HG02610 (cell line): Measurements from ENCODE around the gene FOXP4.
"Not testable (repeated sequence)": the region's sequence is repeated elsewhere in the genome, so short reads cannot be mapped to it uniquely, and the experiment has no call there.

Experiments
- ATAC-seq: cut with Tn5 transposase; IDR thresholded peaks from one replicate; pipeline ENCODE4 v1.9.1; 2021; ENCODE audit warnings: mild to moderate bottlenecking, moderate library complexity; ENCODE audit not compliant: unreplicated experiment

The FOXP4 gene

GRCh38 chr6:41597246-41598000, 51.2 kb downstream of the FOXP4 start:
- no peak for ATAC-seq

DNA sequence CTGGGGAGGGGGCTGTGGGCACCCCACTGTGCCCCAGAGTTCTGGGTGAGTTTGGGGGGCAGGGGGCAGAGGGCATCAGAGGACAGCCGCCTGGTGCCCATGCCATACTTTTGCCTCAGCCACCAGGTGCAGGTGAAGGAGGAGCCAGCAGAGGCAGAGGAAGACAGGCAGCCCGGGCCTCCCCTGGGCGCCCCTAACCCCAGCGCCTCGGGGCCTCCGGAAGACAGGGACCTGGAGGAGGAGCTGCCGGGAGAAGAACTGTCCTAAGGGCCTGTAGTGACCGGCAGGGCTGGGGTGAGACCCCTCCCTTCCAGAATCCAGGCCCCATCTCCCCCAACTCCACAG, 52.5 kb downstream of the FOXP4 start:
- ATAC-seq = no peak

DNA sequence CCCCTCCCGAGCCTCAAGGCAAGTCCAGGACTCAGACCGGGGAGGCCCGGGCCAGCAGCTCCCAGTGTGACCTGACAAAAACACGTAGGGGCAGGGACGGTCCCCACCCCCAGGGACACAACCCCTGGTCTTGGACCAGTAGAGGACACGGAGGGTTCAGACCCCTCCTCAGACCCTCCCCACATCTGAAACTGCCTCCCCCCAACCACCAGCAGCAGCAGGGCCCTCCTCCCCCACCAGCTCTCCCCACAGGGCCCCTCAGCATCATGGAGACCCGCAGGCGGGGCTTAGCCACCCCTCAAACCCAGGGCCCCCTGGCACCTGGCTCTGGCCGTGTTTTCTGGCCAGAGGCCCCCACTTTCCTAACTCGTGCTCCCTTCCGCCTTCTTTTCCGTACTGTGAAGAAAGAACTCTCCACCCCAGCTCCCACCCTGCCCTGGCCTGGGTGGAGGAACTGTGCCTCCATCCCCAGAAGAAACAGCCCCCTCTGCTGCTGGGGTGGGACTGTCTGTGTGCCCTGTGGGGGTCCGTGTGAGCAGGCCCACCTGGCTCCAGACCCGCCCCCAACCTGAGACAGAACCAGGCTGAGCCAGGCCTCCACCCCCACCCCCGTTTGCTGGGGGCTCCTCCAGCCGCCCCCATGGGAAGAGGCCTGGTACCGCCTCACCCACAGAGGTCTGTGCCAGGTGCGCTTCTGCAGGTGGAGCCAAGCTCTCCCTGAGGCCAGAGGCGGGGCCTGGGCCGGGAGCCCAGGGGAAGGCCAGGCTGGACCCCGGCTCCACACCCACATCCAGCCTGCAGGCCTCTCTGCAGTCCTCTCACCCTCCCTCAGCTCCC, 53.1 kb downstream of the FOXP4 start:
- ATAC-seq = no peak

DNA sequence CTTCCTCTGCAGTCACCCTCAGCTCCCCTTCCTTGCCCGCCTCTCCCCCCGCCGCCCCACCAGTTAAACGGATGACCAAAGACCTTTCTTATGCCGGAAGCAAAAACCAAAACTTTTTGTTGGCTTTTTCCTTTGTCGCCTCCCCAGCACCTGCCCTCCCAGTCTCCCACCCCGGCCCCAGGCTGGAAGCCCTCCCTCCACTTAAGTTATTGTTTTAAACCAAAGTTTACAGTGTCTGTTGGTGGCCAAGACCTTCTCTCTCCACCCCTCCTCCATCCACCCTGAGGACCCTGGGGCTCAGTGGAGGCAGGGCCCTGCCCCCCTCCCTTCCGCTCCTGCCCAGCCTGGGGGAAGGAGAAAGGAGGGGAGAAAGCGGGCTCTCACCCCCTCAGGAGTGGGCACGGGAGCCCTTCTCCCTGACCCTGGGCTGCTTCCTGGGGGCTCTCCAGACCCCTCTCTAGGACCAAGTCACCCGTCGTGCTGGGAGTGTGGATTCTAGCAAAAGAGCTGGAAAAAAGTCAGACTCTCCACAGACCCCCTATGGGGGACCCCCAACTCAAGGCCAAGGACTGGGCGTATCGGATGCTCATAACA, 53.8 kb downstream of the FOXP4 start:
- no peak for ATAC-seq

GRCh38 chr6:41600499-41601247, 54.5 kb downstream of the FOXP4 start:
- no peak for ATAC-seq

GRCh38 chr6:41601248-41601549, 55.0 kb downstream of the FOXP4 start:
- ATAC-seq = no peak

GRCh38 chr6:41602422-41602743, 56.2 kb downstream of the FOXP4 start:
- no peak for ATAC-seq

DNA sequence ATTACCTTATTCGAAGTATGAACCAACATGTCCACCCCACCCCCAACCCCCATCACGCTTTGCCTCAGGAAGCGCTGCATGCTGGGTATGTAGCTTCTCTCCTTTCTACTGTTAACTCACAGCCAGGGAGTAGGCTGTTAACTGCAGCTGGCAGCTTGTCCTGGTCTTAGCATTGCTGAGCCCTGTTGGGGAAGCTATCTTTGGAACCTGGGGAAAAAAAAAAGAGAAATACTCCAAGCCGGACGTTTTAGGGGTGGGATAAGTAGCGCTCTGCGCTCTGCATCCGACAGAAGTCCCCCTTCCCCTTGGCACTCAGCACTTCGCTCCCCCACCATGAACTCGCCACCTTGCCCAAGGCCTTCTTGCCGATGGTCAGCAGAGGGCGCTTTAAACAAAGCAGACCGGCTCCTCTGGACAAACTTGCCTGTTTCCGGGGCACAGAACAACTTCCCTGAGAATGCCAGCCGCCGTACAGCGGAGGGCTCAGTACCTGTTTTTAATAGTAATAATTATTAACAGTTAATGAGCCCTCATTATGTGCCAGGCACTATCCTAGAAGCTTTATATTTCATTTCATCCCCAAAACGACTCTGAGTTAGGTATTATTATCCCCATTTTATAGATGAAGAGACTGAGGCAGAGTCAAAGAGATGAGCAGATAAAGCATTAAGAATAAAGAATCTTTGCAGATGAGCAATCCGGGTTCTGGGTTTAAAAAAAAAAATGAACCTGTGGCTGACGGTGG, 56.9 kb downstream of the FOXP4 start:
- ATAC-seq = peak; percentile 71

DNA sequence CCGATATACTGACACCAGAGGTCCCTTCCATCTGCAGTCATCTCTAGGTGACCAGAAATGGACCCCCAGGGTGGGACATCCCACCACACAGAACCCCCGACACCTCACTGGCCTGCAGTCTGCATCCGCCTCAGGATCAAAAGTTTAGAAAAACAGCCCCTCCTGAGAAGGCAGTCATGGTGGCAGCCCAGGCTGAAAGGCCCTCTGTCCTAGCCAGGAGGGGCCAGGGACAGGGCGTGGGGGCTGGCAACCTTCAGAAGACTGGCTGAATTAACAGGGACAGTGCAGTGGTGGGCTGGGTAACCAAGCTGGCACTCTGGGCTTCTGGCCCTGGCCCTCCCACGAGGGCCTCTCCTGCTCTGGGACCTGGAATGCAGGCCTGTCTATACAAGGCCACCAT, 57.8 kb downstream of the FOXP4 start:
- no peak for ATAC-seq

DNA sequence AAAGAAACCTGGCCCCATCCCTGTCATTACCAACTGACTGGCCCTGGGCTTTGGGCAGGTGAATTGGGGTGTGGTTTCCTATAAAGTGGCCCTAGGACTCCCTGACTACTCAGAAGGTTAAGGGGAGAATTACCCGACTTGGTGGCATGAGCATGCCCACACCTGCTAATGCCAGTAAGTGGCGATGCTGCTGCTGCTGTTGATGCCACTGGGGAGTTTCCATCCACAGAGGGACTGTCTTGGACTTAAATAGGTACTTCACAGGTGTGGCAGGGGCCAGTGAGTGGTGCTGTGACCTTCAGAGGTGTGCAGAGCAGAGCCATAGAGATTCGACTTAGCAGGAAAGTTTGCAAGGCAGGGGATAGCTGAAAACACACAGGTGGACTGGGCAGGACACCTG, 59.5 kb downstream of the FOXP4 start:
- no peak for ATAC-seq

- no peak for ATAC-seq
These were observed 60.9 kb downstream of the FOXP4 start for GRCh38 chr6:41607036-41607435.

DNA sequence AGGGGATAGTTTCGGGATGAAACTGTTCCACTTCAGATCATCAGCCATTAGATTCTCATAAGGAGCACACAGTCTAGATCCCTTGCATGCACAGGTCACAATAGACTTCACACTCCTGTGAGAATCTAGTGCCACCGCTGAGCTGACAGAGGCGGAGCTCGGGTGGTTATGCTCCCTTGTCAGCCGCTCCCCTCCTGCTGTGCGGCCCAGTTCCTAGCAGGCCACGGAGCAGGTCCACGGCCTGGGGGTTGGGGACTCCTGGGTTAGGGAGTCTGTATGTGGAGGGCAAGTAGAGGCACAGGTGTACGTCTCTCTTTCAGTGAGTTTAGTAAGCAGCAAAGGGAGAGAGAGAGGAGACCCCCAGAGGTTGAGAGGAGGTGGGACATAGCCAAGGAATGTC, 61.6 kb downstream of the FOXP4 start:
- no peak for ATAC-seq

- ATAC-seq = no peak
These were observed 62.4 kb downstream of the FOXP4 start for GRCh38 chr6:41608443-41609151.

DNA sequence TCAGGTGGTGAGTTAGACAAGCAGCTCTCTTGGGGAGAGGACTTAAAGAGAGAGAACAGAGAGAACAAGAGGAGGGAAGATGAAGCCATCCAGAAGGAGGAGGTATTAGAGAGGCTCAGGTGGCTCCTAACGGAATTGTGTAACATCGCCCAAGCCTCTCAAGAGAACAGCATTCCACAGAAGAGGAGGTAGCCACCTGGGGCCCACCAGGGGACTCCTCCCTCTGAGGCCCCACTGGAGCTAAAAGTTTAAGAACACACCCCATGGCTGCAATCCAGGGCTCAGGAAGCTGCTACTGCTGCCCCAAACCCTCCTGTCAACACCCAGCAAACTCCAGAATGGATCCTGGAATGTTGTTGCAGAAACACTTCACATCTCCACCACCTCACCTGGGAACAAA, 68.5 kb downstream of the FOXP4 start:
- ATAC-seq = no peak

DNA sequence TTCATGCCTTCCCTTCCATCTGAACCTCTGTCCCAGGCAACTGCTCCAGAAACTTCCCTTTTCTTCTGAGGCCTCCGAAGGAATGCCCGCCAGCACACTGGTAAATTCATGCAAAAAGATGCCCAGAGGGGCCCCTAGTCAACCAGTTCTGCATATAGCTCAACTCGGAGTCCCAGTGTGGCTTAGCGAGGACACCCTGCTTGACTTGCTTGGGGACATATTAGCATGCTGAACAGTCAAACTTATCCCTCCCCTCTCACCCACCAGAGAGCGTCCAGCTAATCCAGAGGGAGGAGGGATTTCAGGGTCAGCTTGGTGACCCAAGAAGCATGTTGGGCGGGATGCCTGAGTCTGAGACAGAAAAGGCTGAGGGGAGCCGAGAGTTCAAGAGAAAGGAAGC, 69.1 kb downstream of the FOXP4 start:
- no peak for ATAC-seq

GRCh38 chr6:41618598-41618997, 72.4 kb downstream of the FOXP4 start:
- ATAC-seq = no peak

GRCh38 chr6:41619193-41619592, 73.0 kb downstream of the FOXP4 start:
- not testable (repeated sequence) for ATAC-seq

DNA sequence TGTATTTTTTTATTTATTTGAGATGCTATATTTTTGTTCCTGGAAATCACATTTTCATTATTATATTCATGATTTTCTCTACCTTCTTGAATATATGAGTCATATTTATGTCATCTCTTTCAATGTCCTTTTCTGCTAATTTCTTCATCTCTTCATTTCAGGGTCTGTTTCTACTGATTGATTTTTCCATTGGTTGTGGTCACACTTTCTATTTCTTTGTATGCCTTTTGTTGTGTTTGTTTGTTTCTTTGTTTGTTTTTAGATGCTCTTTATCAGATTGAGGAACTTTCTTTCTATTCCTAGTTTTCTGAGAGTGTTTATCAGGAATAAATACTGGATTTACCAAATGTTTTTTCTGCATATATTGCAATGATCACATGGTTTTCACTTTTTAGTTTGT, 75.2 kb downstream of the FOXP4 start:
- no peak for ATAC-seq

- ATAC-seq = no peak
These were observed 75.6 kb downstream of the FOXP4 start for GRCh38 chr6:41621802-41622201.

GRCh38 chr6:41622206-41622988, 76.2 kb downstream of the FOXP4 start:
- no peak for ATAC-seq
